Type B pancreatic cell (in vitro differentiated cells): ENCODE results near the gene IMPDH1. TPM values are rescaled to one million over a fixed set of nuclear protein-coding genes. Genes with fewer than 3 reads are reported as not detected.
A peak's percentile ranks its signal among the peaks of the same experiment; 100 is the strongest.

Experiments used
- DNase-seq: peaks from one replicate; pipeline ENCODE4 v3.0.0; 2021; ENCODE audit warnings: mixed read lengths; ENCODE audit not compliant: unreplicated experiment; ENCODE audit errors: extremely low spot score
- H3K27ac Mint-ChIP-seq: 2 replicates; pipeline ENCODE4 v1.8.0; 2021; ENCODE audit warnings: mild to moderate bottlenecking, mixed read lengths
- H3K27me3 Mint-ChIP-seq: 2 replicates; pipeline ENCODE4 v1.8.0; 2021; ENCODE audit warnings: mixed read lengths
- H3K36me3 Mint-ChIP-seq: 2 replicates; pipeline ENCODE4 v1.8.0; 2021; ENCODE audit warnings: mixed read lengths
- H3K4me1 Mint-ChIP-seq: one replicate; pipeline ENCODE4 v1.8.0; 2021; ENCODE audit warnings: mixed read lengths; ENCODE audit not compliant: unreplicated experiment
- H3K4me3 Mint-ChIP-seq: 2 replicates; pipeline ENCODE4 v1.8.0; 2021; ENCODE audit warnings: mild to moderate bottlenecking, mixed read lengths
- H3K9me3 Mint-ChIP-seq: 2 replicates; pipeline ENCODE4 v1.8.0; 2021; ENCODE audit warnings: mixed read lengths
- CTCF ChIP-seq: fragments of 200-600 bp; sonication (generic); conservative IDR thresholded peaks from 2 replicates; pipeline ENCODE4 v1.5.0; 2021; ENCODE audit warnings: antibody characterized with exemption, mild to moderate bottlenecking
- total RNA-seq: library from RNA; stranded (reverse); gene quantifications from 2 replicates; pipeline ENCODE4 v1.2.1, GENCODE V29; 2021; ENCODE audit warnings: low replicate concordance

The IMPDH1 gene
- total RNA-seq, 1 donor from 2014 or later: 42.2 TPM

- no peak for TF ChIP-seq CTCF
- no peak for DNase-seq
- H3K27me3 Mint-ChIP-seq: peaks cover 39% of the 10 kb centered on the region
- no peak overlapping the region for H3K4me3 Mint-ChIP-seq
- peaks cover 7% of the 10 kb centered on the region for H3K36me3 Mint-ChIP-seq
- H3K4me1 Mint-ChIP-seq: peaks cover 24% of the 10 kb centered on the region
- H3K27ac Mint-ChIP-seq: no peak overlapping the region
- no peaks in the 10 kb centered on the region for H3K9me3 Mint-ChIP-seq
Observed at GRCh38 chr7:128350708-128351295, 59.0 kb downstream of the IMPDH1 start.

GRCh38 chr7:128349466-128349825 is 60.3 kb downstream of the IMPDH1 start:
- H3K27ac Mint-ChIP-seq: peak overlapping the region; percentile 13
- TF ChIP-seq CTCF: no peak

DNA sequence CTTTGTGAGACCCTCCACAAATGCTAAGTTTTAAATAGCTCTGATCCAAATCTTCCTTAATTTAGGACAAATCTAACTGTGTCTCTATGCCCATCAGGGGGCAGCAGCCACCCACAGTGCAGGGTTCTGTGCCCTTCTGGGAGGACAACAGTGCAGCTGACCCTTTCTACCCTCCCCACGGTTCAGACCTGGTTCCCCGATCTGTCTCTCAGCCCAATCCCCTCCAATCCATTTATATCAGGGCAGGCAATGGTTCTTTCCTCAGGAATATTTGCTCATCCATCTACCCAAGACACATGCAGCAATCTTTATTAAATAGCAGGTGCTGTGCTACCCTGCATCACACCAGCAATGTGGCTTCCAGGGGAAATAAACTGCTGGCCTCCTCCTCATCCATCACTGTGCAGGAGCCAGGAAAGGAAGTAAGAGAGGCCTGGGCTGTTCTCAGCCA is 62.1 kb downstream of the IMPDH1 start:
- H3K4me3 Mint-ChIP-seq: peak overlapping the region; percentile 4
- no peaks in the 10 kb centered on the region for H3K9me3 Mint-ChIP-seq
- H3K27ac Mint-ChIP-seq: peak overlapping the region; percentile 5
- TF ChIP-seq CTCF: peak; percentile 85
- peaks cover 20% of the 10 kb centered on the region for H3K27me3 Mint-ChIP-seq
- H3K4me1 Mint-ChIP-seq: peaks cover 23% of the 10 kb centered on the region
- DNase-seq: no peak
- no peaks in the 10 kb centered on the region for H3K36me3 Mint-ChIP-seq

More at GRCh38 chr7:128349466-128349825, 60.3 kb downstream of the IMPDH1 start:
- peaks cover 7% of the 10 kb centered on the region for H3K36me3 Mint-ChIP-seq
- H3K27me3 Mint-ChIP-seq: peaks cover 34% of the 10 kb centered on the region
- no peaks in the 10 kb centered on the region for H3K9me3 Mint-ChIP-seq
- H3K4me3 Mint-ChIP-seq: peak overlapping the region; percentile 52
- DNase-seq: no peak
- H3K4me1 Mint-ChIP-seq: peaks cover 24% of the 10 kb centered on the region

DNA sequence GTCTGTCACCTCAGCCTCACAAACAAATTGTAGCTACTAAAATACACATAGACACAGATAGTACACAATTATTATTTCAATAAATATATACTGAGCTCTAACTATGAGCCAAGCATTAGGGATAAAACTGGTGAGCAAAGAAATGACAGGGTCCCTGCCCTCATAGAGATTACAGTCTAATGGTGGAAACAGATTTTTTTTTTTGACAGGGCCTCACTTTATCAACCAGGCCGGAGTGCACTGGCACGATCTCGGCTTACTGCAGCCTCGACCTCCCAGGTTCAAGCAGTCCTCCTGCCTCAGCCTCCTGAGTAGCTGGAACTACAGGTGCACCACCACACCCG is 65.4 kb downstream of the IMPDH1 start:
- Mint-ChIP-seq H3K4me1 (peaks cover 37% of the 10 kb centered on the region), H3K4me3 (peak overlapping the region; percentile 87), H3K27me3 (peaks cover 8% of the 10 kb centered on the region), H3K36me3 (no peaks in the 10 kb centered on the region), H3K9me3 (no peaks in the 10 kb centered on the region), H3K27ac (peak overlapping the region; percentile 54)
- TF ChIP-seq CTCF: no peak
- DNase-seq: no peak

DNA sequence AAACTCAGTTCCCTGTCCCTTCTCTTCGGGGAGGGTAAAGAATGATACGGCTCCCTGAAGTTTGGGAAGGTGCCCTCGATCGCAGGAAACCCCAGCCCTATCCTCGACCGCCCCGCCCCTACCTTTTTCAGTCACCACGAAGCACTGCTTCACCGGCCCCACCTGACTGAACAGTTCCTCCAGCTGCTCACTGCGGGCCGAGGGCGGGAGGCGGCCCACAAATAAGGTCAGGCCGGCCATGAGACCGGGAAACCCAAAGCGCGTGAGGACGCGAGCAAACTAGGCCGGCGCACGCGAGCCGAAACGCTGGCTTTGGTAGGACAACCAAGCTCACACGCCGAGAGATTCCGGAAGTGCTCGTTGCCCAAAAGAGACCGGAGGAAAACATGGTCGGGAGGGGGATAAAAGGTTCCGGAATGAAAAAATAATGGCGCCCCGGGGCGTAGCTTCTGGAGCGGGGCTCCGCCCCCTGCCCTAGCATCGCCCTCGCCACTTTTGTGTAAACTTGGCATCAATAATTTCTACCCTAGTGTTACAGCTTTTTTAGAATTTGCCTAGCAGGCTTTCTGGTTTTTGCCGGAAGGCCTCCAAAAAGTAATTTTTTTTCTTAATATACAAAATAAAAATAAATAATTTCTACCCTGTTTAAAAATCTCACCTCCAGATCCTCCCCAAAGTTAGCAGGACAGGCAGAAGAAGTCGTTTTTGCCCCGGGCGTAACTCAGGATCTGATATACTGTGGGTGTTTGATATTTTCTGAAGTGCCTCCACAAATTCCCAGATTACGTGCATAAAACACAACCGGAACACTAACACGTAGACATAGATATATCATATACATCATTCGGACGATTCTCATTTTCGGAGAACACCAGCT is 66.0 kb downstream of the IMPDH1 start, which contains the start of gene RBM28:
Gene RBM28 (minus strand): TSS at position 355 of the 877 bp plus-strand sequence. CDS start 115 bp downstream, at position 240.
- Mint-ChIP-seq H3K27me3 (peaks cover 3% of the 10 kb centered on the region), H3K4me3 (peak within 1 kb of the TSS; percentile 87), H3K27ac (peak within 1 kb of the TSS; percentile 92), H3K4me1 (peaks cover 34% of the 10 kb centered on the region), H3K9me3 (no peaks in the 10 kb centered on the region), H3K36me3 (peaks cover under 1% of the 10 kb centered on the region)
- TF ChIP-seq CTCF: no peak
- DNase-seq: peak; percentile 91

Other genes starting within 250 kb of the IMPDH1 start
- gene LEP, start 168.7 kb downstream of the IMPDH1 start, total RNA-seq: not detected in 2 replicates
- gene RBM28, start 66.1 kb downstream of the IMPDH1 start, total RNA-seq: 49.0 and 59.7 TPM in 2 replicates
- gene PRRT4, start 48.3 kb downstream of the IMPDH1 start, total RNA-seq: 7.0 and 7.7 TPM in 2 replicates
- gene HILPDA, start 45.9 kb upstream of the IMPDH1 start, total RNA-seq: 26.4 and 36.0 TPM in 2 replicates
- gene METTL2B, start 66.8 kb upstream of the IMPDH1 start, total RNA-seq: 32.1 and 36.8 TPM in 2 replicates